HT-29 (cell line): ENCODE results near the gene PORCN. TPM values are rescaled to one million over a fixed set of nuclear protein-coding genes. Genes with fewer than 3 reads are reported as not detected.
A peak's percentile ranks its signal among the peaks of the same experiment; 100 is the strongest.

Experiments used
- DNase-seq: peaks from one replicate; pipeline ENCODE4 v3.0.0-alpha.2; 2015; ENCODE audit warnings: low spot score
- total RNA-seq: library from RNA; depleted of rRNA; stranded (reverse); fragments of >200 nt; shearing (Covaris generic); gene quantifications from 2 replicates; pipeline ENCODE4 v1.2.3, GENCODE V29; 2014

The PORCN gene
- total RNA-seq, 1 experiment from 2014 or later: 8.7 TPM

DNA sequence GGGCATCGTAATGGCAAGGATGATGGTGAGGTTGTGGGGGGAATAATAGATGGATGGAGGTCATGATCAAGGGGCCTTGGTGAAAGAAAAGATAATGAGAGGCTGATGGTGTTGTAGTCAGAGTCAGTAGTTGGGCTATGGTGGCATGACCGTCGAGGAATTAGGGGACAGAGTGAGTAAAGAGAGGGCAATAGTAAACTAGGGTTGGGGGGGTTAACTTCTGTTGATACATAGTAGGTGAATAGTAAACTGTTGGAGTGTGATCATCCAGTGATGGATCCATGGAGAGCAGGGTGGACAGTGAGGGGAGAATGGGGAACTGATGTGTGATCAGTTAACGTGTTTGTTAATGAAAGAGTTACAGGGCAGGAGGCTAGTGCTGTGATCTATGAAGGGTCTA lies 31.9 kb upstream of the PORCN start:
- DNase-seq: no peak

DNA sequence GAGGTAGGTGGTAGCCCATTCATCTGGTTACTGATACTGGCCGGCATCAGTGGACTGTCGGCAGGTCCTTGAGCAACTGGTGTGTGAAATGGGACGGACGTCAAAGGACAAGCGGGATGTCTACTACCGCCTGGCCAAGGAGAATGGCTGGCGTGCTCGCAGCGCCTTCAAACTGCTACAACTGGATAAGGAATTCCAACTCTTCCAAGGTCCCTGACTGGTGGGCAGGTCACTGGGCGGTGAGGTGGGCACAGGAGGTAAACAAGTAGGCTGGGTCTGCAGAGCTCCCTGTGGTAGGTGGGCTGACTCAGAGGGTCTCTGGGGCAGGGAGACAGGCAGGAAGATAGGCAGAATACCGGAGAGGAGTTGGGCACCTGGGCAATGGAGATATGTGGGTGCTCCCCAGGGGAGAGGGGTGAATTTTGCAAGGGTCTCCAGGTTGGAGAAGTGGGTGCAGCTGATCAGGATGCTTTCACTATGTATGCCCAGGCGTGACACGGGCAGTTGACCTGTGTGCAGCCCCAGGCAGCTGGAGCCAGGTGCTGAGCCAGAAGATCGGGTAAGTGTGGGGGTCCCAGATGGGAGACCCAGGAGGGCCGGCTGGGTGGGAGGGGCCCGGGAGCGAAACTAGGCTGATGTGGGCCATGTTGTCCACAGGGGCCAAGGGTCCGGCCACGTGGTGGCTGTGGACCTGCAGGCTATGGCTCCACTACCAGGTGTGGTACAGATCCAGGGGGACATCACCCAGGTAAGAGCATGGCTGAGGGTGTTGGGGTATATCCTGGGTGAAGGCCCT lies 30.6 kb upstream of the PORCN start:
- DNase-seq: no peak

DNA sequence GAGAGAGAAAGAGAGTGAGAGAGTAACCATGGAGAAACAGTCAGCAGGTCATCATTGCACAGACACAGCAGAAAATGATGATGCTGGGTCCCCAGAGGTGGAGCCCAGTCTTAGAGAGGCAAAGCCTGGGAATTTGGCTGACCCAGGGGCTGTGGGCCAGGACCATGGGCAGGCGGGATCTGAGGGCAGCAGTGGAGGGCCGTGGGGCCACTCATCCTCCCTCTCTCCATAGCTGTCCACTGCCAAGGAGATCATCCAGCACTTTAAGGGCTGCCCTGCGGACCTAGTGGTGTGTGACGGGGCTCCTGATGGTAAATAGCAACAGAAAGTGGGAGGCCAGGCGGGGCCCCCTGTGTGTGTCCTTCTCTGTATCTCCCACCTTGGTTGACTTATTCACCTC lies 30.0 kb upstream of the PORCN start:
- DNase-seq: no peak

DNA sequence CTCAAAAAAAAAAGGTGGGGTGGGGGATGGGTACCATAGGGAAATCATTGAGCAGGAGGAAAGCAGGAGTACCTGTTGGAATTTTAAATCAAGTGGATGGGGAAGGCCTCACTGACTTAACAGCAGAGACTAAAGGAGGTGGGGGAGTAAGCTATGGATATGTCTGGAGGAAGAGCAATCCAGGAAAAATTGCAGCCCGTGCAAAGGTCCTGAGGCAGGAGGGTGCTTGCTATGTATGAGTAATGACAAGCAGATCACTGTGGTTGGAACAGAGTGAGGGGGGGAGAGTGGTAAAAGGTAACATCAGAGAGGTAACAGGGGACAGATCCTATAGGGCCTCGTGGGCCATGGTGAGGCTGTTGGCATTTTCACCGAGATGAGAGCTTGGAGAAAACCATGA lies 28.6 kb upstream of the PORCN start:
- DNase-seq: no peak

DNA sequence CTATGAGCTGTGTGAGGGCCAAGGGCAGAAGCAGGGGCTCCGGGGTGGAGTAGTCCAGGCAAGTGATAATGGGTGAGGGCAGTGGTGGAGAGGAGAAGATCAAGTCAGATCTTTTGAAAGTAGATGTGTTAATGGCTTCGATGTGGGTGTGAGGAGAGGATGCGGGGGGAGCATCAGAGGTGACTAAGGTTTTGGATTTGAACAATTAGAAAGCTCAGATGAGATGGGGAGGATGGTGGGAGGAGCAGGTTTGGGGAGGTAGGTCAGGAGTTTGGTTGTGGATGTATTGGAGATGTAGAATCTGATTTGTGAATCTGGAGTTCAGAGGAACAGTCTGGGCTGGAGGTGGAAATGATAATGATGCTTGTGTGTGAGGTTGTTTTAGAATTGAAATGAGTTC lies 28.2 kb upstream of the PORCN start:
- DNase-seq: no peak

DNA sequence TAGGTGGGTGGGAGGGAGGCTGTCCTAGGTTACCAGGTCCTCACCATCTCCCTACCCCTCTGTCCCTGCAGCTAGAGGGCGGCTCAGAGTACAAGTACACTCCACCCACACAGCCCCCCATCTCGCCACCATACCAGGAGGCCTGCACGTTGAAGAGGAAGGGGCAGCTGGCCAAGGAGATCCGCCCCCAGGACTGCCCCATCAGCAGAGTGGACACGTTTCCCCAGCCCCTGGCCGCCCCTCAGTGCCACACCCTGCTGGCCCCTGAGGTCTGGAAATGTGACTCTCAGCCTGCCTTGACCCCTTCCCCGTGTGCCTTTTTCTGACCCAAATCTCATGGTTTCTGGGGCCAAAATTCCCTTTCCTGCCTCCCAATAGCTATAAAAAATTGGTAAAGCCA lies 26.3 kb upstream of the PORCN start:
- DNase-seq: no peak

DNA sequence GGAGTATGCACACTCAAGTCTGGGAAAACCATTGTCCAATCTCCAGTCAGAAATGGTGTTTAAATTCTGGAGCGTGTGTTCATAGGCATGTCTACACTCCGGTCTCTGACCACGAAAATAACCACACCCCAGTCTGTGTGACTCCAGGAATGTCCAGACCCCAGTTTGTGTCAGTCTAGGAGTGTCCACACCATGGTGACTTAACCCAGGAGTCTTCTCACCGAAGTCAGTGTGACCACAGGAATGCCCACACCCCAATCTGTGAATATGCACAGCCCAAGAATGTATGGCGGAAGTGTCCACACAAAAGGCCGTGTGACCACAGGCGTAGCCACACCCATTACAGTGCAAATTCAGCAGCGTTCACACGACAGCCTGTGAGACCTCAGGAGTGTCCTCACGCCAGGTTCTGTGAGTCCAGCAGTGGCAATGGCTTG lies 21.4 kb upstream of the PORCN start:
- DNase-seq: peak; percentile 89

DNA sequence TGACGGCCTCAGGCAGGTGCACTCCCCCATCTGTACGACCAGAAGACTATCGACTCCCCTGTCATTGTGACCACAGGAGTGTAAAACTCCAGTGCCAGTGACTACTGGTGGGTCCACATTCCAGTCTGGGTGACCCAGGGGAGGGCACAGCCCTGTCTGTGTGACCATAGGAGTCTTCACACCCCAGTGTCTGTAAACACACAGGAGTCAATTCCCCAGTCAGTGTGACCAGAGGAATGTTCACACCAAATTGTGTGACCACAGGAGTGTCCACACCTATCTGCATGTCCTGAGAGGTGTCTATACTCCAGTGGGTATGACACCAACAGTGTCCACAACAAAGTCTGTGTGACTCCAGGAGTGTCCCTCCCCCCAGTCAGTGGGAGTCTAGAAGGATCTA lies 20.8 kb upstream of the PORCN start:
- peak; percentile 20 for DNase-seq

DNA sequence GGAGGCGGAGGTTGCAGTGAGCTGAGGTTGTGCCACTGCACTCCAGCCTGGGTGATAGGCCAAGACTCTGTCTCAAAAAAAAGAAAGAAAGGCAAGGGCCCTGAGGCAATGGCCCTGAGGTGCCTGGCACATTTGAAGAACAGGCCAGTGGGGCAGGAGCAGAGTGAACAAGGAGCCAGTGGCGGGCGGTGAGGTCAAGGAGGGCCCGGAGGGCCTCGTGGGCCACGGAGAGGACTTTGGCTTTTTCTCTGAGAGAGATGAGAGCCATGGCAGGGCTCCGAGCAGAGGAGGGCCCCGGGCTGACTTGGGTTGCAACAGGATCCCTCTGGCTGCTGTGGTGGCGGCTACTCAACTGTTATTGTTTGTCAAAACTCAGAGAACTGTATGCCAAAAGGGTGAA lies 19.5 kb upstream of the PORCN start:
- no peak for DNase-seq

DNA sequence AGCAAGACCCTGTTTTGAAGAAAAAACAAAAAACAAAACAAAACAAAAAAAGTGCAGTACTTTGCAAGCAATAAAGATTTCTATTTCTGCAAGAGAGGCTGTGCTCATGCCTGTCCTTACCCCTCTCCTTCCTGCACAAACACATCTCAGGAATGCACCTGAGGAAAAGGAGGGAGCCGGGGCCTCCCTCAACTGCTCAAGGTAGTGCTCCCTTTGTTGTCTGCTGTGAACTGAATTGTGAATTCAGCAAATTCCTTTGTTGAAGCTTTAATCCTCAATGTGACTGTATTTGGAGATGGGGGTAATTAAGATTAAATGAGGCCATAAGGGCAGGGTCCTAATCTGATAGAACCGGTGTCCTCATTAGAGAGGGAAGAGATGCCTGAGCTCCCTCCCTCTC lies 18.9 kb upstream of the PORCN start:
- DNase-seq: no peak

DNA sequence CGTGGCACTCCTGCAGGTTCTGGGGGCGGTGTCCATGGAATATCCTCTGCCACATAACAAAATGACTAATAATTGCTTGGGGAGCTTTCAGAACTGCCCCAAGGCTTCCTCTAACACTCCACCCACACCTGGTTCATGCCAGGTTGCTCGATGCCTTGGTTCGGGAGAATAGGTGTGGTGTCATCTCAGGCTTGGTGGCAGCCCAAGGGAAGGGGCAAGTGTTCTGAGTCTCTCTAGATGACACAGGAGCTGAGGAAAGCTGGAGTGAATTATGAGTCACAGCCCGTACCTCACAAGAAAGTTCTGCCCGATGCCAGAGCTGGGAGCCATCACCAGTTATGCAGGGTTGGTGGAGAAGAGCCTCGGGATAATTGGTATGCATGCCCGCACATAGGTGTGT lies 18.1 kb upstream of the PORCN start:
- DNase-seq: no peak

DNA sequence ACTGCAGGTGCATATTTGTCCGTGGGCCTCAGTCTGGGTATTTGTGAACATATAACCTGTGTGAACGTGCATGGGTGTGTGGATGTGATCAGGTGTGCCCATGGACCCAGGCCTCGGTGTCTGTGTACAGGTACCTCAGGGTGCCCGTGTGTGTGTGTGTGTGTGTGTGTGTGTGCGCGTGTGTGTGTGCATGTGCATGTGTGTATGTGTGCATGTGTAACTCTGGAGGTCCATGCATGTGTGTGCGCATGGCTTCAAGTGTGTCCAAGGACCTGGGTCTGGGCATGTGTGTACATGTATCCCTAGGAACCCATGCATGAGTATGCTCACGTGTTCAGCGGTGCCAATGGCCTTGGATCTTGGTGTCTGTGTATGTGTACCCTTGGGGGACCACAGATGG lies 17.0 kb upstream of the PORCN start:
- no peak for DNase-seq

DNA sequence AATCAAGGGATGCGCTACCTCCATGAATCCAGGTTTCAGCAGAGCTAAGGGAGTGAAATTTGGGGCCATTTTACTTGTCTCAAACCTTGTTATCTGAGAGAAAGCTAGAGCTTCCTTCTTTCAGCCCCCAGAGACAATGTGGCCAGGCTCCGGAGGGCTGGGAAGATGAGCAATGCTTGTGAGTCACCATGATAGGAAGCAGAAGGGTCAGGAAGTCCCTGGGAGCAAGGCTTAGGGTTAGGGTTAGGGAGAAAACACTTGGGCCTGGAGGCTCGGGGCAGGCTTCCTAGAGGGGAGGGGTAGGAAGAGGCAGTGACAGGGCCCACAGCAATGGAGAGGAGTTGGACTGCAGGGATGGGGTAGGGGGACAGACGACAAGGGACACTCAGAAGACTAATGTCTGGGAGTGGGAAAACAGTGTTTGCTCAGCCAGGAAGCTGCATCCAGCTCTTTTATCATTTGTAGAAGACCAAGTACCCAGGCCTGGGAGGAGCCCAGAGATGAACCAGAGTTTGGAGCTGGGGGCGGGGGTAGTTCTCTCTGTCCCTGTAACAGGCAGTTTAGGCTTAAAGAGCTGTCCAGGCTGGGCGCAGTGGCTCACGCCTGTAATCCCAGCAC lies 16.4 kb upstream of the PORCN start:
- DNase-seq: no peak

DNA sequence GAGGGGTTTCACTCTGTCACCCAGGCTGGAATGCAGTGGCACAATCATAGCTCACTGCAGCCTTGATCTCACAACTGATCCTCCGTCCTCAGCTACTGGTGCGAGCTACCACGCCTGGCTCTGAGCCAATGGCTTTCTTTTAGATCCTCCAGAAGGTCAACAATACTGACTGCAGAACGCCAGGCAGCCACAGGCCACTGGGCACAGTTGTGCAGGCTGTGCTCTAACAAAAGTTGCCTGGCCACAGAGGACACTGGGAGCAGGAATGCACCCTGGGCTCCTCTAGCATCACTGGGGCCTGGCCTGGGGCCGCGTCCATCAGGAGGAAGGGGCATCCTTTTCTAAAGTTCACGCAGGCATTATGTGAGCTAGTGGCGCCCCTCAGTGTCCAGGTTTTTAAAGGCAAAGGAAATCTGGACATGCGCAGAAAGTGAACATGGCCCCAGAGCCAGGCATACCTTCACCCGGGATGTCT lies 14.9 kb upstream of the PORCN start:
- DNase-seq: peak; percentile 52

DNA sequence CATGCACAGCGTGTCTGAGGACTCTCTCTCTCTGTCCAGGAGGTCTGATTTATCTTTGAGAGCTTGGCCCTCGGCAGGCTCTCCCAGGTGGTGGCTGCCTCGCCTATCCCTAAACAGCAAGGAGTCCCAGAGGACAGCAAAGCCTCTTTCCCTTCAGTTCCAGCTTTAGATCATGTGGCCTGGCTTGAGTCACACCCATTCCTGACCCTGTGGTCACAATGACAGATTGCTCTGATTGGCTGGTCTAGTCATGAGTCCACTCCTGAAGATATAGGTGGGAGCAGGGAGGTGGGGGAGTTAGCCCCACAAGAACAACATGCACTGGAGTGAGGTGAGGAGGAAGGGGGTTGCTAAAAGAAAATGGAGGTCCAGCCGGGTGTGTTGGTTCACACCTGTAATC lies 12.1 kb upstream of the PORCN start:
- DNase-seq: no peak

DNA sequence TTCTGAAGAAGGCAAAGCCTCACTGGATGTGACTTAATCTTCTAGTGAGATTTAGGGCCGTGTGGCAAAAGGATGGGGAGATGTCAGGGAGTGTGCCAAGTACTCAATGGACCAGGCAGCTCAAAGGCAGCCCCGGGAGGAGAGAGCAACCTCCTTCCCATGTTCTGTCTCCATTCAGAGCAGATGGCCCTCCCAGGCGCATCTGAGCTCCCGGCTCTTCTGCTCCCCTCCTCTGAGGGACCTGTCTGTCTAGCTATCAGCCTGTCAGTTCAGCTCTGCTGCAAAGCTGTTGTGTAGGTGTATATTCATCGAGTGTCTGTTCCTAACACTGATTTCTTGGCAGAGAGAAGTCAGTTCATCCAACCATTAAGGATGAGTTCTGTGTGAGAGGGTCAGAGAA lies 10.9 kb upstream of the PORCN start:
- DNase-seq: no peak

DNA sequence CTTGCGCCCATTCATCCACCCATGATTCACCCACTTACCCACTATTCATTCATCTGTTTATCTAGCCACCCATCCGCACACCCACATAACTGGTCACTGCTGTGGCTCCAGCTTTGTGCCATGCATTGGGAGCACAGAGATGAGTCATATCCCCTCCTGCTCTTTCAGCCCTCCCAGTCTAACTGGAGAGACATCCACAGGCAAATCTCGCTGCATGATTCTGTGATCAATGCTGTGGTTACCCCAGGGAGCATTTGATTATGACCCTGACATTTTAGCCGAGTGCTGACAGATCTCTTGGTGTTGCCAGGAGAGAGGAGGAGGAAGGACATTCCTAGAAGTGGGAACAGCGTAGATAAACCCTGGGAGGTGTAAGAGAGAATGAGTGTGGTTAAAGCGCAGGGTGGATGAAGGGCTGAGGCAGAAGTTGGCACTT lies 10.4 kb upstream of the PORCN start:
- no peak for DNase-seq

DNA sequence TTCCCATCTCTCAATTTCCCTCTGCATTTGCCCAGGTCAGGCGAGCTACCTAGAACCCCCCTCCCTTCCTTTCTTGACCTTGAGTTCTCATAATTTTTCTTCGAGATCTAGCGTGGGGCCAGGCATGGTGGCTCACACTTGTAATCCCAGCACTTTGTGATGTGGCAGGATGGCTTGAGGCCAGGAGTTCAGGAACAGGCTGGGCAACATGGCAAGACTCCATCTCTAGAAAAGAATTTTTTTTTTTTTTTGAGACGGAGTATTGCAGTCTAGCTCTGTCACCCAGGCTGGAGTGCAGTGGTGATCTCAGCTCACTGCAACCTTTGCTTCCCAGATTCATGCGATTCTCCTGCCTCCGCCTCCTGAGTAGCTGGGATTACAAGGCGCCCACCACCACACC lies 4.5 kb upstream of the PORCN start:
- DNase-seq: no peak

DNA sequence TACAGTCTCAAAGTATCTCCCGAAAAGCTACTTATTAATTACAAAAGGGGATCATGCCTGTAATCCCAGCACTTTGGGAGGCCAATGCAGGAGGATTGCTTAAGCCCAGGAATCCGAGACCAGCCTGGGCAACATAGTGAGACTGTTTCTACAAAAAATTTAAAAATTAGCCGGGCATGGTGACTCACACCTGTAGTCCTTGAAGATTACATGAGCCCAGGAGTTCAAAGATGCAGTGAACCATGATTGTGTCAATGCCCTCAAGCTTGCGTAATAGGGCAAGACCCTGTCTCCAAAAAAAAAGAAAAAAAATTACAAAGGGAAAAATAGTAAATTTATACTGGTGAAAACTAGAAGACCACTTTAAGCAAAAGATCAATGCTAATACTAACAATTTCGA lies 3.3 kb upstream of the PORCN start:
- DNase-seq: no peak

DNA sequence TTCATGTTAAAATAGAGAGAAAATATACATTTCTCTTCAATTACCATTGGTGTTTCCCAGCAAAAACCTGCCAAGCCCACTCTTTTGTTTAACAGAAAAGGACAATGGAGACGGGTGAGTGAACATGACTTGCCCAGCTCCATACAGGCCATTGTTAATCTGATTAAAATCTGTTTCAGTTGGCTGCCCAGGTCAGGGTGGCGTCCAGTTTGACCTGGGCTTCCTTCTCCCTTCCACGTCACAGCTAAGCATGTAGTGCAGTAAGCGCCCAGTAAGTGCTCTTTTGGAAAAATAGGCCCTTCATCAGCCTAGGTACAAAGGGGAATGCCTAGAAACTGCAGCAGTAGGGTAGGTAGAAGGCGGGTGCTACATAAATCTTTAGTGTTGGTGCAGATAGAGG lies 1.5 kb upstream of the PORCN start:
- DNase-seq: no peak

DNA sequence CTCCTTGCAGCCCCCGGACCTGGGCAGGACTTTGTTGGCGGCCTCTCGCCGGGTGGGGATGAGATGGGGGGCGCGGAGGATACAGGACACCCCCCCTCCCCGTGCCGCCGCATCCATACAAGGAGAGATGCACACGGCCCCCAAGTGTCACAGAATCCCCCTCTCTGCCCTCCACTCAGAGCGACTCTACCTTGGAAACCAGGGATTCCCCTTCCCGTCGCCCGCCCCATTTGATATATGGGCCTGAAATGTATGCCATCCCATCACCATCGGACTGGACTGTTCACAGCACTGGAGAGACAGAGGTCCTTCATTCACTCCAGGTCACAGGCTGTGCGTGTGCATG lies 426 bp downstream of the PORCN start:
- no peak for DNase-seq

DNA sequence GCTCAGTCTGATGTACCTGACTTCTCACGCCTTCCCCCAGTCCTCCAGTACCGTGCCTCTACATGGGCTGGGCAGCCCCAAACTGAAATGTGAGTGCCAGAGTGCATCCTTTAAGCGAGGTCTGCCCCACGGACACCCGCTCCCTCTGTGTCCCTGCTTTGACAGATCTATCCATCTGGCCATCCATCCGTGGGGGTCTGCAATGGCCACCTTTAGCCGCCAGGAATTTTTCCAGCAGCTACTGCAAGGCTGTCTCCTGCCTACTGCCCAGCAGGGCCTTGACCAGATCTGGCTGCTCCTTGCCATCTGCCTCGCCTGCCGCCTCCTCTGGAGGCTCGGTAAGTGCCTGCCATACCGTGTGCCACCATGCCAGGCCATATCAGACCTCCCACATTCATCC lies 827 bp downstream of the PORCN start:
- DNase-seq: no peak

DNA sequence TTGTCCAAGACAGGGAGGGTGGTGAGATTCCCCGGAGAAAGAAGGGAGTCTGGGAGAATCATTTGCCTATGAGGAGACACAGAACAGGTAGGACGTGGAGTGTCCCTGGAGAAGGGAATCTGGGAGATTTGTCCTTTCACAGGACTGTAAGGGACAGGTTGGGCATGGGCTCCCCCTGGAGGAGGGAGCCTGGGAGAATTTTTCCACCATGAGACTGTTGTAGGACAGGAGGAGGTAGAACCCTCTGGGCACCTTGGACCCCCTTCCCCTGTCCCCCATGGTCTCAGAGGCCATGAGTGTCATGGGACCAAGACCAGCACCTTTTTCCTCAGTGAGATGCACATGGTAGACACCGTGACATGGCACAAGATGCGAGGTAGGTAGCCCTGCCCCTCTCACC lies 2.8 kb downstream of the PORCN start:
- peak; percentile 69 for DNase-seq
